ENCODE measurements around the gene SLC28A1.

The SLC28A1 gene

DNA sequence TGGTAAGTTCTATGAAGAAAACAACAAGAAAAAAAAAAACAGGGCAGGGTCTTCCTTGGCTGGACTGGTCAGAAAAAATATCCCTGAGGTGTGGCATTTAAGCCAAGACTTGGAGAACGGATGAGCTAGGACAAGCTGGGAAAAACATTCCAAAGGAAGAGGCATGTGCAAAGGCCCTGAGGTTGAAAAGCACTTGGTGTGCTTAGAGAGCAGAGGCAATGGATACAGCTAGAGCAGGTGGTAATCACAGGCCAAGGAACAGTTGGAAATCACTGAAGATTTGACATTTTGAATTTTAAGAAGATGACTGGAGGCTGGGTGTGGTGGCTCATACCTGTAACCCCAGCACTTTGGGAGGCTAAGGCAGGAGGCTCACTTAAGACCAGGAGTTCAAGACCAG is 54.3 kb downstream of the SLC28A1 start:
- DNase-seq (ENCODE audit: insufficient read length, low spot score) (no peak), FAIRE-seq (no peak)
- TF ChIP-seq, protein P1, sequence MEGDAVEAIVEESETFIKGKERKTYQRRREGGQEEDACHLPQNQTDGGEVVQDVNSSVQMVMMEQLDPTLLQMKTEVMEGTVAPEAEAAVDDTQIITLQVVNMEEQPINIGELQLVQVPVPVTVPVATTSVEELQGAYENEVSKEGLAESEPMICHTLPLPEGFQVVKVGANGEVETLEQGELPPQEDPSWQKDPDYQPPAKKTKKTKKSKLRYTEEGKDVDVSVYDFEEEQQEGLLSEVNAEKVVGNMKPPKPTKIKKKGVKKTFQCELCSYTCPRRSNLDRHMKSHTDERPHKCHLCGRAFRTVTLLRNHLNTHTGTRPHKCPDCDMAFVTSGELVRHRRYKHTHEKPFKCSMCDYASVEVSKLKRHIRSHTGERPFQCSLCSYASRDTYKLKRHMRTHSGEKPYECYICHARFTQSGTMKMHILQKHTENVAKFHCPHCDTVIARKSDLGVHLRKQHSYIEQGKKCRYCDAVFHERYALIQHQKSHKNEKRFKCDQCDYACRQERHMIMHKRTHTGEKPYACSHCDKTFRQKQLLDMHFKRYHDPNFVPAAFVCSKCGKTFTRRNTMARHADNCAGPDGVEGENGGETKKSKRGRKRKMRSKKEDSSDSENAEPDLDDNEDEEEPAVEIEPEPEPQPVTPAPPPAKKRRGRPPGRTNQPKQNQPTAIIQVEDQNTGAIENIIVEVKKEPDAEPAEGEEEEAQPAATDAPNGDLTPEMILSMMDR (IDR thresholded peaks at IDR 0.05; ENCODE audit: insufficient read depth, missing control alignments): no peak

DNA sequence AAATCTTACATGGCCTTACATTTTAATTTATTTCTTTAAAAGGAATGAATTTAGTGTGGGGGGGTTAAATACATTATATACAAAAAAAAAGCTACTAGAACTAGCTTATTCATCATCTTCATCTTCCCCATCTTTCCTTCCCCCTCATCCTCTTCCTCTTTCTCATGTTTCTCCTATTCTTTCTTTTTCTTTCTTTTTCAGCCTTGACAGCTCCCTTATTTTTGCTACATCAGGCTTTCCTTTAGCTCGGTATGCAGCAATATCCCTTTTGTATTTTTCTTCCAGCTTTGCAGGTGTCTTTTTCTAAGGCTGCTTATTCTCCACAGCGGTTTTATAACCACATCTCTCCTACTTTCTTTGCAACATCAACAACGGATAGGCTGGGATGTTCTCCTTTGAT is 55.9 kb downstream of the SLC28A1 start:
- TF ChIP-seq, protein P1 (IDR thresholded peaks at IDR 0.05; ENCODE audit: insufficient read depth, missing control alignments): no peak
- no peak for FAIRE-seq
- no peak for DNase-seq (ENCODE audit: insufficient read length, low spot score)

DNA sequence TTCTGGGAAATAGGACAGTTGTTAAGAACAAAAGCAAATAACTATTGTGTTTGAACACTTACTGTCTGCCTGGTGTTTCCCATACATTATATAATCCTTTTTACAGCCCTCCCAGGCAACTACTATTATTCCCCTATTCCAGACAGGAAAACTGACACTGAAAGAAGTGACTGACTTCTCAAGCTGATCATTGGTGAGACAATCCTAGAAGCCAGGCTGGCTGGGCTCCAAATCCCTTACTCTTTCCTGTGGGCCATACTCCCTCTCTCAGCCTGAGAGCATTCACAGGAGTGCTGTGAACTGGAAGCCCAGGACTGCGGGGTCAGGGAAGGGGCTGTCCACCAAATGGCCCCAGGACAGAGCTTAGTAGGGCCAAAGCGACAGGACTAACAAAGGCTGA is 58.0 kb downstream of the SLC28A1 start:
- DNase-seq (ENCODE audit: insufficient read length, low spot score): no peak
- FAIRE-seq: no peak
- TF ChIP-seq, protein P1 (IDR thresholded peaks at IDR 0.05; ENCODE audit: insufficient read depth, missing control alignments): no peak

DNA sequence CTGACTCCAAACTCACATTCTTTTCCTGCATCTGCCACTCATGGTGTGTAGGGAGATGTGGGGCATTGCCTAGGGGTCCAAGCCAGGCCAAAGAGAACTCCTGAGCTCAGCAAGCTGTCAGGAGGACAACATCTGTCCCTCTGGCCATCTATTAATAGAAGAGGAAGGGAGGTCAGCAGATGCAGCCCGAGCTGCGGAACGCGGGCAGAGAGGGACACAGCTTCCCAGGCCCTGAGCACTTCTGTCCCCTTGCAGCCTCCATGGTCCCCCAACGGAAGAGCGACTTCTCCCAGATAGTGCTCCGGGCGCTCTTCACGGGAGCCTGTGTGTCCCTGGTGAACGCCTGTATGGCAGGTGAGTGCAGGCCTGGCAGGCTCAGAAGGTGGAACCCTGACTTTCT is 59.8 kb downstream of the SLC28A1 start:
- TF ChIP-seq, protein P1 (IDR thresholded peaks at IDR 0.05; ENCODE audit: insufficient read depth, missing control alignments): no peak
- no peak for DNase-seq (ENCODE audit: insufficient read length, low spot score)
- no peak for FAIRE-seq

DNA sequence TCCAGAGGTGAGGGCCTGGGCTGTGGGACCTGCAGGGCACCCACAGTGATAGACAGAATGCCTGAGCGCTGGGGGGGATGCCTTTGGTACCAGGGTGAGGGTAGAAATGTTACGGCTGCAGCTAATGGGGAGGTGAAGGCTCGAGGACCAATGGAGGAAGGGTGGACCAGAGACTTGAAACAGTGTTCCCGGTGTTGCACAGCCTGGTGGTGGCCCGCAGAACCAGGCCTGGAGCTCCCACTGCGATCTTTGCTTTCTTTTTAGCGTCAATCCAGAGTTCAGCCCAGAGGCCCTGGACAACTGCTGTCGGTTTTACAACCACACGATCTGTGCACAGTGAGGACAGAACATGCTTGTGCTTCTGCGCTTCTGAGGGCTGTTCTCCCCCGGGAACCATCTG is 60.4 kb downstream of the SLC28A1 start:
- DNase-seq (ENCODE audit: insufficient read length, low spot score) (no peak), FAIRE-seq (no peak)
- TF ChIP-seq, protein P1 (IDR thresholded peaks at IDR 0.05; ENCODE audit: insufficient read depth, missing control alignments): no peak

DNA sequence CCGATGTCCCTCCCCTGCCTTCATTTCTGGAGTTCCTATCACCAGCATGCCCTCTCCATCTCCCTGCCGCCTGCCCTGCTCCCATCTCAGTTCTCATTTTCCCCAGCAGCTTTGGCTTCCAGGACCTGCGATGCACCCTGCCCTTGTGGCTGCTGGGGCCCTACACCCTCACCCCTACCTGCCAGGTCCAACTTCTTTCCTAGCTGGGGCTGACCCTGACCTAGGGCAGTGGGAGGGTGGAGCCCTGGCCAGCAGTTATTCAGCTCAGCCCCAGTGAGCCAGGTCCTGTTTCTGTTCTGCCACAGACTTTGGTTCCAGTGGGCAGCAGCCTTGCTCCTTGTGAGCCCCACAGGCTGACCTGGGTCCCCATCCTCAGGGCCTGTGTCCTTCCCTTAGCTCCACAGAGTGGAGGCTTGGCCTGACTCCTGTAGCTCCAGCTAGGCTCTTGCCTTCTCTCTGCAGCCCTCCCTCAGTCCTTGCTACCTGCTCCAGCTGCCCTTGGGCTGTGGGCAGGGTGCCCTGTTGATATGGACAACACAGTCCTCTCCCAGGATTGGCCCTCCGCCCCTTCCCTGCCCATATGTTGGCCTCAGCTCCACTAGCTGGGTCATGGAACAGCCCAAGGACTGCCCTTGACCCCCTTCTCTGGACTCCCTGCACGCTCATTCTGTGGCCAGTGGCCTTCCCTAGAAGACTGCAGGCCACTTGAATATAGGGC is 62.5 kb downstream of the SLC28A1 start:
- FAIRE-seq (no peak), DNase-seq (ENCODE audit: insufficient read length, low spot score) (no peak)
- TF ChIP-seq, protein P1 (IDR thresholded peaks at IDR 0.05; ENCODE audit: insufficient read depth, missing control alignments): no peak

DNA sequence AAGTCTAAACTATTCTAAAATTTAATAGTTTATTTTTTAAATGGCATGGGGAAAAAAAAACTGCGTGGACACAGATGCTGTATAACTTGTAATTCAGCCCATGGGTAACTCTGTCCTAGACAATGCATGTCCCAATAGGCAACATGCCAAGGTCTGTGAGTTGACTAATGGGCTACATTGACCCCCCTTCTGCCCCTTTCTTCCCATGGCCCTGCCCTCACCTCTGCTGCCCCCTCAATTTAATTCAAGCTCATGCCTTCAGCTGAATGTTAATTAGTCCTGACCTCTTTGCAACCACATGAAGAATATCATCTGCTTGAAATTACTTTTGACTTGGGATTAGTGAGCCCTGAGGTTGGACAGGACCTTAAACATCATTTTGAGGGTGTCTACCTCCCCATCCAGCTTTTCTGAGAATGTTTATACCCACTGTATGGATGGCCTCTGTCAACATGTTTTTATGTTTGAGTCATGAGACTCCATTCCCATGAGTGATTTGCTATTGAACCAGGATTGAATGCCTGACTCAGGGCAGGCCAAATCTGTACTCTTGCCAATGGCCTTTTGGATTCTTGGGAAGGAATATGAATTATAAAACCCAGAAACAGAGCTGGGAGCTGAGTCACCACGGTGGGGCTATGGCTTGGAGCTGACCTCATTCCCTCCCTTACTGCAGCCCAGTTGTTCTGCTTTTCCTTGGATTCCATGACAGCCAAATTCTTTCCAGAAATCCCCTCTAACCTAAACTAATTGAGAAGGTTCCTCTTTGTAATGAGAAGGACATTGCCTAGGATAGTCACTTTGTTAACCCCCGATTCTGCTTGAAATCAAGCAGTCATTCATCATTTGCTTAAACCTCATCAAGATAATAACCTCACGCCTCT is 63.7 kb downstream of the SLC28A1 start:
- DNase-seq (ENCODE audit: insufficient read length, low spot score): no peak
- FAIRE-seq: no peak
- TF ChIP-seq, protein P1 (IDR thresholded peaks at IDR 0.05; ENCODE audit: insufficient read depth, missing control alignments): no peak
